ENCODE measurements around the gene TNRC18.

TNRC18 gene

DNA sequence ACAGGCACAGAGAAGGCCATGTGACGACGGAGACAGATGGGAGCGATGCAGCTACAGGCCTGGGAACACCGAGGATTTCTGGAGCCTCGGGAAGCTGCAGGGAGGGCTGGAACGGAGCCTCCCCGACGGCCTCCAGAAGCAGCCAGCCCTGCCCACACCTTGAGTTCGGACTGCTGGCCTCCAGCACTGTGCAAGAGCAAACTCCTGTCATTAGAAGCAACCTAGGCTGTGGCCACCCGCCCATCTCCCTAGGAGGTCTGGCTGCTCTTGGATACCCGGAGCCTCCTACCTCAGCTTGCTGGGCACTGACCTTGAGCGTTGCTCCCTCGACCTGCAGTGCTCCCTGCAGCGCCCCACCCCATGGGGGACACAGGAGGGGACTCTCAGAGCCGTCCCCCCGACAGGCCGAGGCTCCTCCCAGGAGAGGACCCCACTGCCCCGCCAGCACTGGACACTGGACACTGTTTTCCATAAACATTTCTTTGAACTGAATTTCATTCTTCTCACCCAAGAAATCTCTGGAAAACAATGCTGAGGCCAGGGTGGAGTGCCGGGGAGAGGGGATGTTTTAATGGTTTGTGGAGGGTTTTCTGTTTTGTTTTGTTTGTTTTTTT, 22.5 kb upstream of the TNRC18 start:
- H3K79me2 ChIP-seq (ENCODE audit: insufficient read depth, low read length), result no peaks in the 10 kb centered on the region
- no peaks in the 10 kb centered on the region for H3K9me3 ChIP-seq (ENCODE audit: insufficient read depth, low read length, severe bottlenecking)
- H3K27me3 ChIP-seq (ENCODE audit: insufficient read depth, low read length, poor library complexity), result no peaks in the 10 kb centered on the region
- TF ChIP-seq, protein P1, sequence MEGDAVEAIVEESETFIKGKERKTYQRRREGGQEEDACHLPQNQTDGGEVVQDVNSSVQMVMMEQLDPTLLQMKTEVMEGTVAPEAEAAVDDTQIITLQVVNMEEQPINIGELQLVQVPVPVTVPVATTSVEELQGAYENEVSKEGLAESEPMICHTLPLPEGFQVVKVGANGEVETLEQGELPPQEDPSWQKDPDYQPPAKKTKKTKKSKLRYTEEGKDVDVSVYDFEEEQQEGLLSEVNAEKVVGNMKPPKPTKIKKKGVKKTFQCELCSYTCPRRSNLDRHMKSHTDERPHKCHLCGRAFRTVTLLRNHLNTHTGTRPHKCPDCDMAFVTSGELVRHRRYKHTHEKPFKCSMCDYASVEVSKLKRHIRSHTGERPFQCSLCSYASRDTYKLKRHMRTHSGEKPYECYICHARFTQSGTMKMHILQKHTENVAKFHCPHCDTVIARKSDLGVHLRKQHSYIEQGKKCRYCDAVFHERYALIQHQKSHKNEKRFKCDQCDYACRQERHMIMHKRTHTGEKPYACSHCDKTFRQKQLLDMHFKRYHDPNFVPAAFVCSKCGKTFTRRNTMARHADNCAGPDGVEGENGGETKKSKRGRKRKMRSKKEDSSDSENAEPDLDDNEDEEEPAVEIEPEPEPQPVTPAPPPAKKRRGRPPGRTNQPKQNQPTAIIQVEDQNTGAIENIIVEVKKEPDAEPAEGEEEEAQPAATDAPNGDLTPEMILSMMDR (IDR thresholded peaks at IDR 0.05; ENCODE audit: borderline replicate concordance, extremely low read depth, low read length, poor library complexity, severe bottlenecking), result no peak
- TF ChIP-seq EZH2 (IDR thresholded peaks at IDR 0.05; ENCODE audit: borderline replicate concordance, low read depth, low read length, severe bottlenecking), result no peak
- no peak overlapping the region for H3K27ac ChIP-seq (ENCODE audit: low read length)
- no peak for DNase-seq
- H3K4me3 ChIP-seq (ENCODE audit: low read depth in 1 of 2, low read length in 2 of 2), result no peak overlapping the region
- H3K4me2 ChIP-seq (ENCODE audit: insufficient read depth, low read length), result no peak overlapping the region
- no peak overlapping the region for H3K9ac ChIP-seq (ENCODE audit: low read depth, low read length)
- H3K36me3 ChIP-seq (ENCODE audit: insufficient read depth, low read length), result no peaks in the 10 kb centered on the region
- H4K20me1 ChIP-seq (ENCODE audit: insufficient read depth, low read length), result no peaks in the 10 kb centered on the region; the same call in 1 of the 2 replicates
- ATAC-seq (ENCODE audit: insufficient read depth, low read depth), result no peak
- H3K4me1 ChIP-seq (ENCODE audit: insufficient read depth, low read length), result no peaks in the 10 kb centered on the region
- no peak overlapping the region for H2AFZ ChIP-seq (ENCODE audit: low read depth, low read length)

DNA sequence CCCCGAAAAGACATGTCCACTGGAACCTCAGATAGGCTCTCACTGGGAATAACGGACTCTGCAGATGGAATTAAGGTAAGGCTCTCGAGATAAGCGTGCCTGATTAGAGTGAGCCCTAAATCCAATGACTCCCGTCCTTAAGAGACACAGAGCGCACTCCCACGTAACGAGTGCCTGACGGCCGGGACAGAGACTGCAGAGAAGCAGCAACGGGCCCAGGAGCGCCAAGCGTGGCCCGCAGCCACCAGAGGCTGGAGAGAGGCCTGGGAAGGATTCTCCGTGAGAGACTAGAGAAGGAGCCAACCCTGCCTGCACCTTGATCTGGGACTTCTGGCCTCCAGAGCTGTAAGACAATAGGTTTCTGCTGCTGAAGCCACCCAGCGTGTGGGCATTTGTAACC, 20.0 kb upstream of the TNRC18 start:
- Histone ChIP-seq H3K36me3 (ENCODE audit: insufficient read depth, low read length) (no peaks in the 10 kb centered on the region), H3K4me1 (ENCODE audit: insufficient read depth, low read length) (no peaks in the 10 kb centered on the region), H3K79me2 (ENCODE audit: insufficient read depth, low read length) (no peaks in the 10 kb centered on the region), H3K27ac (ENCODE audit: low read length) (no peak overlapping the region), H4K20me1 (ENCODE audit: insufficient read depth, low read length) (no peaks in the 10 kb centered on the region; the same call in 1 of the 2 replicates), H3K27me3 (ENCODE audit: insufficient read depth, low read length, poor library complexity) (no peaks in the 10 kb centered on the region), H3K9ac (ENCODE audit: low read depth, low read length) (no peak overlapping the region), H3K9me3 (ENCODE audit: insufficient read depth, low read length, severe bottlenecking) (no peaks in the 10 kb centered on the region), H2AFZ (ENCODE audit: low read depth, low read length) (no peak overlapping the region), H3K4me2 (ENCODE audit: insufficient read depth, low read length) (no peak overlapping the region), H3K4me3 (ENCODE audit: low read depth in 1 of 2, low read length in 2 of 2) (no peak overlapping the region)
- ATAC-seq (ENCODE audit: insufficient read depth, low read depth) (no peak), DNase-seq (no peak)
- no peak for TF ChIP-seq EZH2 (IDR thresholded peaks at IDR 0.05; ENCODE audit: borderline replicate concordance, low read depth, low read length, severe bottlenecking)
- TF ChIP-seq, protein P1 (IDR thresholded peaks at IDR 0.05; ENCODE audit: borderline replicate concordance, extremely low read depth, low read length, poor library complexity, severe bottlenecking), result no peak

DNA sequence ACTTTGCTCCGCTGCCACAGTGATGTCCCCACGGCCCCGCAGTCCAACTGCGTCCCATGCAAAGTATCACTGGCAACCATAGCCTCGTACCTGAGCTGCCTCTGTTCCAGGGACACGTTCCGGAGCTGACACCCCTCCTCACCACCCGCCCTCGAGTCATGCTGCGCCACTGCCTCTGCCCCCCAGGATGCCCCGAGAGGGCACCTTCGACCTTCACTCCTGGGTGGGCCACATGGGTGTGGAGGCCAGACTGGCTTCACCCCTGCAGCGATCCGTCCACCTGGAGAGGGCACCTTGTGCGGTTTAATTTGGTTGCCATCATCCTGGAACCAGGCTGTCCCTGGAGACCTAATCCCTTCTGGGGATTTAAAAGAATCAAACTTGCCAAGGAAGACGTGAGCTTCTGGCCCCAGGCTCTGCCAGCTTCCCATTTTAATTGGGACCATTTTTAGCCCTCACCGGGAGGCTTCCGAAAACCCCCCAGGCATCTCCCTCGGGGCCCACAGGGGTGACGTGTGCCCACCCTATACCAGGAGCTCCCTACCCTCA, 19.2 kb upstream of the TNRC18 start:
- H3K79me2 ChIP-seq (ENCODE audit: insufficient read depth, low read length), result no peaks in the 10 kb centered on the region
- H3K4me1 ChIP-seq (ENCODE audit: insufficient read depth, low read length), result no peaks in the 10 kb centered on the region
- no peaks in the 10 kb centered on the region for H3K36me3 ChIP-seq (ENCODE audit: insufficient read depth, low read length)
- ATAC-seq (ENCODE audit: insufficient read depth, low read depth) (no peak), DNase-seq (no peak)
- no peaks in the 10 kb centered on the region; the same call in 1 of the 2 replicates for H4K20me1 ChIP-seq (ENCODE audit: insufficient read depth, low read length)
- TF ChIP-seq EZH2 (IDR thresholded peaks at IDR 0.05; ENCODE audit: borderline replicate concordance, low read depth, low read length, severe bottlenecking), result no peak
- TF ChIP-seq, protein P1 (IDR thresholded peaks at IDR 0.05; ENCODE audit: borderline replicate concordance, extremely low read depth, low read length, poor library complexity, severe bottlenecking), result no peak
- H3K9ac ChIP-seq (ENCODE audit: low read depth, low read length), result no peak overlapping the region
- H3K4me3 ChIP-seq (ENCODE audit: low read depth in 1 of 2, low read length in 2 of 2), result no peak overlapping the region
- H3K9me3 ChIP-seq (ENCODE audit: insufficient read depth, low read length, severe bottlenecking), result no peaks in the 10 kb centered on the region
- H3K4me2 ChIP-seq (ENCODE audit: insufficient read depth, low read length), result no peak overlapping the region
- H3K27ac ChIP-seq (ENCODE audit: low read length), result no peak overlapping the region
- no peaks in the 10 kb centered on the region for H3K27me3 ChIP-seq (ENCODE audit: insufficient read depth, low read length, poor library complexity)
- no peak overlapping the region for H2AFZ ChIP-seq (ENCODE audit: low read depth, low read length)

All from DND-41 (cell line).